Measurements from ENCODE around the gene DIP2B.
"Not testable (repeated sequence)": the region's sequence is repeated elsewhere in the genome, so short reads cannot be mapped to it uniquely, and the experiment has no call there.

DIP2B gene

GRCh38 chr12:50550530-50551223 lies 45.9 kb downstream of the DIP2B start:
- DNase-seq = no peak

DNA sequence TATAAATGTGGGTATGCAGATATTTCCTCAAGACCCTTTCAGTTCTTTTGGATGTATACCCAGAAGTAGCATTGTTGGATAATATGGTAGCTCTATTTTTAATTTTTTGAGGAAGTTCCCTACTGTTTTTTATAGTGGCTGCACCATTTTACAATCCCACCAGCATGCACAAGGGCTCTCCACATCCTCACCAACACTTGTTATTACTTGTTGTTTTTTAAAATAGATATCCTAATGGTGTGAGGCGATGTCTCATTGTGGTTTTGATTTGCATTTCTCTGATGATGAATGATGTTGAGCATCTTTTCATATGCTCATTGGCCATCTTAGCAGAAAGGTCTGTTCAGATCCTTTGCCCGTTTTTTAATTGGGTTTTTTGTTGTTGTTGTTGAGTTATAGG lies 47.1 kb downstream of the DIP2B start:
- no peak for DNase-seq

GRCh38 chr12:50554651-50555050 lies 49.9 kb downstream of the DIP2B start:
- DNase-seq = no peak

- DNase-seq = no peak
These were observed 50.7 kb downstream of the DIP2B start for GRCh38 chr12:50555471-50555885.

DNA sequence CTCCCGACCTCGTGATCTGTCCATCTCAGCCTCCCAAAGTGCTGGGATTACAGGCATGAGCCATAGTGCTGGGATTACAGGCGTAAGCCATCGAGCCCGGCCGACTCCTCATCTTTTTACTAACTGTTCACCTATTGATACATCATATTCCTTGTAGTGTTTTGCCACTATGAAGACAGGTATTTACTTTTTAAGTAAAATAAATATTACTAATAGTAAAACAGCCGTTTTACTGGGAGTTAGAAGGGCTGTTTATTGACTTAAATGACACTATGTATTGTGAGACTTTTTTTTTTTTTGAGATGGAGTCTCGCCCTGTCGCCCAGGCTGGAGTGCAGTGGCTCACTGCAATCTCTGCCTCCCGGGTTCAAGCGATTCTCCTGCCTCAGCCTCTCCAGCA lies 51.5 kb downstream of the DIP2B start:
- DNase-seq = no peak

- DNase-seq = not testable (repeated sequence)
These were observed 52.0 kb downstream of the DIP2B start for GRCh38 chr12:50556796-50557195.

- no peak for DNase-seq
These were observed 52.6 kb downstream of the DIP2B start for GRCh38 chr12:50557421-50557820.

- no peak for DNase-seq
These were observed 54.2 kb downstream of the DIP2B start for GRCh38 chr12:50558970-50559369.

GRCh38 chr12:50562520-50563433 lies 58.0 kb downstream of the DIP2B start:
- no peak for DNase-seq

GRCh38 chr12:50563434-50563787 lies 58.6 kb downstream of the DIP2B start:
- DNase-seq = no peak

- no peak for DNase-seq
These were observed 59.6 kb downstream of the DIP2B start for GRCh38 chr12:50564237-50564947.

GRCh38 chr12:50564948-50565297 lies 60.1 kb downstream of the DIP2B start:
- no peak for DNase-seq

- no peak for DNase-seq
These were observed 61.3 kb downstream of the DIP2B start for GRCh38 chr12:50566066-50566465.

DNA sequence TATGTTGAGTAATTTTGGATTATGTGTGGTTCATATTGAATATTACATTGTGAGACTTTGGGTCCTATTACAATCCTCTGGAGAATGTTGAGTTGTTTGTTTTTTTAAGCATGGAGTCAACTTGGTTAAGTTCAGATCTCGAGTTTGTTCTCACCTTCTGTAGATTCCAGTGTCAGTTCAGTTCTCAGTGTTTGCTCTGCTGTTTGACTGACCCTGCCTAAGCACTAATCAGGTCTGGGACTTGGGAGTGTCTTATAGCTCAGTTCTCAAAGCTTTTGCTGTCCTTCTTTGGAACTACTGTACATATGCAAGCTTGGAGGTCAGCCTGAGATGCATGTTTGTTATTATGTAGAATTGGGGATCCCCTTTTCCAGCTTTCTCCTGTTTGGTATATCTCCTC lies 63.1 kb downstream of the DIP2B start:
- no peak for DNase-seq

- no peak for DNase-seq
These were observed 63.7 kb downstream of the DIP2B start for GRCh38 chr12:50568338-50569091.

GRCh38 chr12:50569321-50569720 lies 64.5 kb downstream of the DIP2B start:
- no peak for DNase-seq

DNA sequence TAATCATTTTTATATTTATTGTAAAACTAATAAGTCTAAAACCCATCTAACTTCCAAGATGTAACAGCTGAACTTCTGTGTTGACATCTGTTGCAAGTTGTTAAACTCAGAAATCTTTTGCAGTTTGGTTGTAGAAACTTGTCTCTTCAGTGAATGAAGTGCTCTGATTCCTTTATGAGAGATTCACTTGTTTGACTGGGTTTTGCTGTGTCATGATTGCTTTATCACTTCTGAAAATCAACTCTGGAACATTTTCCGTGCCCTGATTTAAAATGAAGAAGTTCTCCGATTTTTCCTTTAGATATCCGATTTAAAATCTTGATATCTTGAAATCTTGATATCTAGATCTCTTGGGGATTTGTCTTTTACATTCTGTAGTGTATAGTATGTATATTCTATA lies 65.1 kb downstream of the DIP2B start:
- no peak for DNase-seq

- DNase-seq = no peak
These were observed 67.0 kb downstream of the DIP2B start for GRCh38 chr12:50571786-50572185.

- DNase-seq = peak; percentile 93
These were observed 67.5 kb downstream of the DIP2B start for GRCh38 chr12:50572287-50572686.

- DNase-seq = no peak
These were observed 68.0 kb downstream of the DIP2B start for GRCh38 chr12:50572760-50573159.

GRCh38 chr12:50573271-50573670 lies 68.5 kb downstream of the DIP2B start:
- no peak for DNase-seq

- no peak for DNase-seq
These were observed 70.0 kb downstream of the DIP2B start for GRCh38 chr12:50574601-50575348.

Data from SIG-M5 (cell line).